Lung (tissue), 16 donors: ENCODE measurements around the gene LCE2D. TPM values are rescaled to one million over a fixed set of nuclear protein-coding genes. Genes with fewer than 3 reads are reported as not detected.

Experiments used
- ATAC-seq: fragments of 200-7000 bp; cut with Tn5 transposase; one replicate; pipeline ENCODE4 v1.9.1; 2020; ENCODE audit warnings: moderate number of reproducible peaks; ENCODE audit not compliant: insufficient read depth, low FRiP score
- DNase-seq, 3 donors: peaks; one replicate each; pipeline ENCODE4 v3.0.0-alpha.2; 2013 to 2017
- H3K27ac ChIP-seq, 2 donors: one replicate each; pipeline ENCODE4 v1.5.1; 2013; ENCODE audit warnings: mild to moderate bottlenecking in 2 of 2, moderate library complexity in 2 of 2, control low read depth in 1 of 2, inconsistent platforms in 1 of 2, low read depth in 1 of 2, low read length in 1 of 2
- H3K27me3 ChIP-seq, 3 donors: one replicate each; pipeline ENCODE4 v1.5.1; 2013; ENCODE audit warnings: low read length in 2 of 3; ENCODE audit not compliant: control insufficient read depth in 3 of 3, insufficient read depth in 3 of 3
- H3K36me3 ChIP-seq, 4 donors: one replicate each; pipeline ENCODE4 v1.5.1; 2013; ENCODE audit warnings: low read length in 4 of 4, mild to moderate bottlenecking in 1 of 4, moderate library complexity in 1 of 4; ENCODE audit not compliant: control insufficient read depth in 4 of 4, insufficient read depth in 4 of 4
- H3K4me1 ChIP-seq, 5 donors: one replicate each; pipeline ENCODE4 v1.5.1; 2013; ENCODE audit warnings: low read length in 5 of 5, mild to moderate bottlenecking in 2 of 5, moderate library complexity in 1 of 5; ENCODE audit not compliant: control insufficient read depth in 5 of 5, insufficient read depth in 5 of 5
- H3K4me3 ChIP-seq: one replicate; pipeline ENCODE4 v1.5.1; 2013; ENCODE audit warnings: mild to moderate bottlenecking, control low read depth, moderate library complexity
- H3K9ac ChIP-seq, 2 donors: one replicate each; pipeline ENCODE4 v1.5.1; 2013; ENCODE audit warnings: low read length in 2 of 2, control low read depth in 1 of 2; ENCODE audit not compliant: insufficient read depth in 1 of 2
- H3K9me3 ChIP-seq, 4 donors: one replicate each; pipeline ENCODE4 v1.5.1; 2013; ENCODE audit warnings: low read length in 3 of 4, mild to moderate bottlenecking in 1 of 4, moderate library complexity in 1 of 4; ENCODE audit not compliant: control insufficient read depth in 4 of 4, insufficient read depth in 3 of 4
- WGBS, 2 donors: extraction: QIAGEN DNeasy Blood & Tissue Kit; methylation state at CpG; one replicate each; pipeline ENCODE4 v1.1.7; 2013; 5-methylcytosine and 5-hydroxymethylcytosine counted together
- long read RNA-seq, 5 donors: transcript quantifications; one replicate each; lab custom pipeline, GENCODE V29; 2026
- polyA plus RNA-seq, 2 donors: library from polyadenylated mRNA; stranded (reverse); fragments of 200-250 nt; gene quantifications; one replicate each; pipeline ENCODE4 v1.2.1, GENCODE V29; 2013
- total RNA-seq, 2 donors: library from RNA; depleted of rRNA in 1 of 2; stranded (reverse); fragments of >200 nt in 1 of 2; gene quantifications; one replicate each; pipeline ENCODE4 v1.2.1, GENCODE V29; 2014 to 2021
- TF ChIP-seq, protein P1 (sequence below): IDR thresholded peaks from 2 replicates; pipeline ENCODE4 v1.5.1; 2012; ENCODE audit warnings: mild to moderate bottlenecking; ENCODE audit errors: control extremely low read depth, extremely low read depth
- donor health status: control.
- donor health status: control.
- donor health status: Bipolar disorder and iron deficiency.
- donor health status: healthy.
- donor health status: DM: yes; HTN: yes; CAD: no.

LCE2D gene, protein sequence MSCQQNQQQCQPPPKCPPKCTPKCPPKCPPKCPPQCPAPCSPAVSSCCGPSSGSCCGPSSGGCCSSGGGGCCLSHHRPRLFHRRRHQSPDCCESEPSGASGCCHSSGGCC
- total RNA-seq = not detected
- not detected for polyA plus RNA-seq
- long read RNA-seq, donor 1 = 0 reads
- long read RNA-seq, donor 2 = 0 reads
- long read RNA-seq, donor 3 = 0 reads
- long read RNA-seq, donor 4 = 0 reads
- long read RNA-seq, donor 5 = 0 reads

DNA sequence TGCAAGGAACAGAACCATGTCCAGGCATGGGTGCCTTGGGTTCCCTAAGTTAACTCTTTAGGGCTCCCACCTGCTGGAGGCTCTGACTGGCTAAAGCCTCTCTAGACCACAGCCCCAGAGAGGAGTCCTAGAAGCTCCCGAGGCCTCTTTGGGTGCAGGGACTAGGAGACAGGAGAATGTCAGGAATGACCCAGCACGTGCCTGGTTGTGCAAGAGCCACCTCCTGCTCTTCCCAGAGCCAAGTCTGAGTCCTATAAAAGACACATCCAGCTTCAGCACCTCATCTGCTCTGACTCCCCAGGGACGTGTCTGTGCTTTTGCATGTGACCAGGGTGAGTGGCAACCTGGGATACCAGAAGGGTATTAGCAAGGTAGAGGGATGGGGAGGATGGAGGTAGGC, at the start of gene LCE2D:
Gene LCE2D, plus strand, starts transcription at position 283 of the 400 bp plus-strand sequence. CDS start 726 bp downstream, outside the sequence.
- no peaks in the 10 kb centered on the region for H3K36me3 ChIP-seq
- H3K9me3 ChIP-seq = peaks cover 0 to 4% (median 2%) of the 10 kb centered on the region in 4 donors
- H3K4me3 ChIP-seq = no peak within 1 kb of the TSS
- no peak within 1 kb of the TSS for H3K9ac ChIP-seq
- ATAC-seq (no peak), DNase-seq (no peak)
- no peaks in the 10 kb centered on the region for H3K4me1 ChIP-seq
- TF ChIP-seq, protein P1, sequence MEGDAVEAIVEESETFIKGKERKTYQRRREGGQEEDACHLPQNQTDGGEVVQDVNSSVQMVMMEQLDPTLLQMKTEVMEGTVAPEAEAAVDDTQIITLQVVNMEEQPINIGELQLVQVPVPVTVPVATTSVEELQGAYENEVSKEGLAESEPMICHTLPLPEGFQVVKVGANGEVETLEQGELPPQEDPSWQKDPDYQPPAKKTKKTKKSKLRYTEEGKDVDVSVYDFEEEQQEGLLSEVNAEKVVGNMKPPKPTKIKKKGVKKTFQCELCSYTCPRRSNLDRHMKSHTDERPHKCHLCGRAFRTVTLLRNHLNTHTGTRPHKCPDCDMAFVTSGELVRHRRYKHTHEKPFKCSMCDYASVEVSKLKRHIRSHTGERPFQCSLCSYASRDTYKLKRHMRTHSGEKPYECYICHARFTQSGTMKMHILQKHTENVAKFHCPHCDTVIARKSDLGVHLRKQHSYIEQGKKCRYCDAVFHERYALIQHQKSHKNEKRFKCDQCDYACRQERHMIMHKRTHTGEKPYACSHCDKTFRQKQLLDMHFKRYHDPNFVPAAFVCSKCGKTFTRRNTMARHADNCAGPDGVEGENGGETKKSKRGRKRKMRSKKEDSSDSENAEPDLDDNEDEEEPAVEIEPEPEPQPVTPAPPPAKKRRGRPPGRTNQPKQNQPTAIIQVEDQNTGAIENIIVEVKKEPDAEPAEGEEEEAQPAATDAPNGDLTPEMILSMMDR = no peak
- no peak within 1 kb of the TSS for H3K27ac ChIP-seq
- 62 to 75% methylated on average over 3 of the region's 3 CpGs for WGBS, 2 donors
- H3K27me3 ChIP-seq = peaks cover 0 to 4% (median 2%) of the 10 kb centered on the region in 3 donors

DNA sequence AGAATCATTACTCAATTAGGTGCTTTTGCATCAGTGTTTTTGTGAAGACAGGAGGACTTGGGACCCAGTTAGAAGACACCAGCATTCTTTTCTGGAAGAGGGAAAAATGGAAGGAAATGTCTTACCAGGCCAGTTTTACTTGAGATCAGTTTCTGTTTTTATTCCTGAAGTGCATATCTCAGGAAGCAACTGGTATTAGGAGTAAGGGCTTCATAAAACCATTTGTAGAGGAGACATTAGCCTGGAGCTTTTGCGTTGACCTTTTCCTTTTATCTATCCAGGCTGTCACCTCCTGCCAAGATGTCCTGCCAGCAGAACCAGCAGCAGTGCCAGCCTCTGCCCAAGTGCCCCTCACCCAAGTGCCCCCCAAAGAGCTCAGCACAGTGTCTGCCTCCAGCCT, 49.7 kb upstream of the LCE2D start, which contains the start of gene LCE3B:
Gene LCE3B, plus strand, starts transcription at position 301 of the 400 bp plus-strand sequence. Its CDS starts 0 bp downstream, at position 301.
- Histone ChIP-seq H3K4me3 (no peak within 1 kb of the TSS), H3K27ac (no peak within 1 kb of the TSS), H3K9me3 (peaks cover 0 to 14% (median 4%) of the 10 kb centered on the region in 4 donors), H3K27me3 (no peaks in the 10 kb centered on the region), H3K9ac (no peak within 1 kb of the TSS), H3K36me3 (no peaks in the 10 kb centered on the region), H3K4me1 (no peaks in the 10 kb centered on the region)
- TF ChIP-seq, protein P1 = no peak
- WGBS, 2 donors = 89% methylated on average over 1 of the region's 1 CpG; no CpG with 5 or more reads in 1 of the 2 donors
- ATAC-seq (no peak), DNase-seq (no peak)

DNA sequence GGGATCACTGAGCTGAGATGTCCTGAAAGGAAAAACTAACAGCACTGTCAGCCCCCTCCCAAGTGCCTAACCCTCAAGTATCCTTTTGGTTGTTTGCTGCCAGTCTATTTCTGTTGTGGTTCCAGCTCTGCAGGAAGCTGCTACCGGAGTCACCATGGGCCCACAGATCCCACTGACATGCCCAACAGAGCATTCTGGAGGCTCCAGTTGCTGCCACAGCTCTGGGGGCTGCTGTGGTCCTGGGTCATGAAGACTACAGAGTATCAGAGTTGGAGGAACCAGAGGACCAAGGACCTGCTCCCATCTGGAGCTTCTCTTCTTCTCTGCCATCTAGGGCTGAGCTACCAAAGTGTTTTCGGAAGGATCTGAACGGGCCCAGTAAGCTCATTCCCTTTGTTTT, 41.2 kb upstream of the LCE2D start:
- peaks cover 0 to 16% (median 15%) of the 10 kb centered on the region in 4 donors for H3K9me3 ChIP-seq
- ATAC-seq = no peak
- no peaks in the 10 kb centered on the region for H3K36me3 ChIP-seq
- DNase-seq = no peak
- WGBS, 2 donors = 34 to 62% methylated on average over 3 of the region's 3 CpGs
- H3K9ac ChIP-seq = no peak overlapping the region
- no peaks in the 10 kb centered on the region for H3K4me1 ChIP-seq
- no peak overlapping the region for H3K27ac ChIP-seq
- no peak overlapping the region for H3K4me3 ChIP-seq
- H3K27me3 ChIP-seq = no peaks in the 10 kb centered on the region
- TF ChIP-seq, protein P1 = no peak
